ENCODE data around the gene NIBAN1.

DNA sequence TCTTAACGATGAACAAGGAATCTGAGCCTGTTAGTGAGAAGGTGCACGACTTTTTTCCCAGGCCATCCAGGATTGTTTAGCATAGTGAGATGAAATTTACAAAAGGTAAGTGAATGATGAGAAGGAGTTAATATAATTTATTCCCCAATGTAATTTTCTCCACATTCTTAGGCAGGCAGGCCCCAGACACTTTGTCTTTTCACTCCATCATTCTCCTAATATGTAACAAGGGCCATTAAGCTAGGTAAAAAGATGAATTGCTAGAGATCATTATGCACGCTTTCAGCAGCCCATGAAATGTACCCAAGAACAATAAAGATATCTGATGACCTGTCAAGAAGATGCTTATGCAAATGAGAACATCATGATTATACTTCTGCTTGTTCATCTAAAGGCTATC lies 24.1 kb downstream of the NIBAN1 start:
- no peak for TF ChIP-seq GLIS3 (CRISPR knock-in tag; IDR thresholded peaks at IDR 0.05)
- TF ChIP-seq, protein P1, sequence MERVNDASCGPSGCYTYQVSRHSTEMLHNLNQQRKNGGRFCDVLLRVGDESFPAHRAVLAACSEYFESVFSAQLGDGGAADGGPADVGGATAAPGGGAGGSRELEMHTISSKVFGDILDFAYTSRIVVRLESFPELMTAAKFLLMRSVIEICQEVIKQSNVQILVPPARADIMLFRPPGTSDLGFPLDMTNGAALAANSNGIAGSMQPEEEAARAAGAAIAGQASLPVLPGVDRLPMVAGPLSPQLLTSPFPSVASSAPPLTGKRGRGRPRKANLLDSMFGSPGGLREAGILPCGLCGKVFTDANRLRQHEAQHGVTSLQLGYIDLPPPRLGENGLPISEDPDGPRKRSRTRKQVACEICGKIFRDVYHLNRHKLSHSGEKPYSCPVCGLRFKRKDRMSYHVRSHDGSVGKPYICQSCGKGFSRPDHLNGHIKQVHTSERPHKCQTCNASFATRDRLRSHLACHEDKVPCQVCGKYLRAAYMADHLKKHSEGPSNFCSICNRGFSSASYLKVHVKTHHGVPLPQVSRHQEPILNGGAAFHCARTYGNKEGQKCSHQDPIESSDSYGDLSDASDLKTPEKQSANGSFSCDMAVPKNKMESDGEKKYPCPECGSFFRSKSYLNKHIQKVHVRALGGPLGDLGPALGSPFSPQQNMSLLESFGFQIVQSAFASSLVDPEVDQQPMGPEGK (CRISPR knock-in tag; IDR thresholded peaks at IDR 0.05; ENCODE audit: borderline replicate concordance): no peak
- no peak for TF ChIP-seq BACH2 (CRISPR knock-in tag; IDR thresholded peaks at IDR 0.05; ENCODE audit: borderline replicate concordance)
- TF ChIP-seq ZNF565 (CRISPR knock-in tag; conservative IDR thresholded peaks at IDR 0.05; ENCODE audit: low read depth): no peak

Measured in SK-N-SH treated with all-trans-retinoic acid at 6 μM for 48 hours (cell line).